B cell (primary cell): Measurements from ENCODE around the gene ZC2HC1B.

Source experiments
- CTCF ChIP-seq: fragments of 200-600 bp; IDR thresholded peaks from one replicate; pipeline ENCODE4 v1.8.0; 2022; ENCODE audit warnings: antibody characterized with exemption, mild to moderate bottlenecking
- EZH2 ChIP-seq: IDR thresholded peaks from 2 replicates; pipeline ENCODE4 v1.6.1; 2012; ENCODE audit warnings: borderline replicate concordance, low read depth, mild to moderate bottlenecking, moderate library complexity, low read length; ENCODE audit not compliant: insufficient read depth, poor library complexity, severe bottlenecking

- TF ChIP-seq CTCF, result no peak
- no peak for TF ChIP-seq EZH2
Observed at GRCh38 chr6:143857651-143858050, 6.6 kb upstream of the ZC2HC1B start.
